Mesothelial cell of epicardium (in vitro differentiated cells): ENCODE results near the gene HHIPL1. TPM values are rescaled to one million over a fixed set of nuclear protein-coding genes. Genes with fewer than 3 reads are reported as not detected.

Experiments used
- DNase-seq, 2 experiments: peaks; one replicate each; pipeline ENCODE4 v3.0.0; 2021; ENCODE audit warnings: low spot score in 2 of 2; ENCODE audit not compliant: unreplicated experiment in 2 of 2
- H3K27ac Mint-ChIP-seq: 2 replicates; pipeline ENCODE4 v1.8.0; 2021; ENCODE audit warnings: mixed read lengths
- H3K27me3 Mint-ChIP-seq: 2 replicates; pipeline ENCODE4 v1.8.0; 2021; ENCODE audit warnings: low read depth, mixed read lengths
- H3K36me3 Mint-ChIP-seq: 2 replicates; pipeline ENCODE4 v1.8.0; 2021; ENCODE audit warnings: mixed read lengths
- H3K4me1 Mint-ChIP-seq: 2 replicates; pipeline ENCODE4 v1.8.0; 2021; ENCODE audit warnings: mixed read lengths
- H3K4me3 Mint-ChIP-seq: 2 replicates; pipeline ENCODE4 v1.8.0; 2021; ENCODE audit warnings: mild to moderate bottlenecking, moderate library complexity, mixed read lengths
- H3K9me3 Mint-ChIP-seq: 2 replicates; pipeline ENCODE4 v1.8.0; 2021; ENCODE audit warnings: mixed read lengths
- CTCF ChIP-seq: fragments of 200-600 bp; sonication (generic); IDR thresholded peaks from one replicate; pipeline ENCODE4 v1.5.0; 2021; ENCODE audit warnings: antibody characterized with exemption; ENCODE audit not compliant: unreplicated experiment
- total RNA-seq: library from RNA; stranded (reverse); gene quantifications from 3 replicates; pipeline ENCODE4 v1.2.1, GENCODE V29; 2021

The HHIPL1 gene
- total RNA-seq, 1 donor from 2014 or later, result 4.4 TPM

DNA sequence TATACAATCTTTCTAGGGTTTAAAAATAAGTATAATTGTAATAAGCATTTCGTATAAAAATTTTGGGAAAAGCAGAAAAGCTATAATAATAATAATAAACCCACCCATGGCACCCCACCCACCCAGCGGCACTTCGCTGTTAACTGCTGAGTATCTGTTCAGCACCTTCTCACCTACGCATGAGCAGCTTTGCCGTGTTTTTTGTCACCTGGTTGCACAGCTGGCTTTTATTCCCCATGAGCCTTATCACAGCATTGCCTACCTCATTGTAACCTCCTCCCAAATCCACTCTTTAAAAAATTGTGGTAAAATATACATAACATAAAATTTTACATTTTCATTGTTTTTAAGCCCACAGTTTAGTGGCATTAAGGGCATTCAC is 73.9 kb downstream of the HHIPL1 start:
- no peak overlapping the region for H3K4me3 Mint-ChIP-seq
- H3K36me3 Mint-ChIP-seq, result no peaks in the 10 kb centered on the region
- H3K9me3 Mint-ChIP-seq, result peaks cover 3% of the 10 kb centered on the region
- no peaks in the 10 kb centered on the region for H3K4me1 Mint-ChIP-seq
- peaks cover 12% of the 10 kb centered on the region for H3K27me3 Mint-ChIP-seq
- DNase-seq, result peak in 1 of 2 experiments; percentile 14
- H3K27ac Mint-ChIP-seq, result no peak overlapping the region
- no peak for TF ChIP-seq CTCF

DNA sequence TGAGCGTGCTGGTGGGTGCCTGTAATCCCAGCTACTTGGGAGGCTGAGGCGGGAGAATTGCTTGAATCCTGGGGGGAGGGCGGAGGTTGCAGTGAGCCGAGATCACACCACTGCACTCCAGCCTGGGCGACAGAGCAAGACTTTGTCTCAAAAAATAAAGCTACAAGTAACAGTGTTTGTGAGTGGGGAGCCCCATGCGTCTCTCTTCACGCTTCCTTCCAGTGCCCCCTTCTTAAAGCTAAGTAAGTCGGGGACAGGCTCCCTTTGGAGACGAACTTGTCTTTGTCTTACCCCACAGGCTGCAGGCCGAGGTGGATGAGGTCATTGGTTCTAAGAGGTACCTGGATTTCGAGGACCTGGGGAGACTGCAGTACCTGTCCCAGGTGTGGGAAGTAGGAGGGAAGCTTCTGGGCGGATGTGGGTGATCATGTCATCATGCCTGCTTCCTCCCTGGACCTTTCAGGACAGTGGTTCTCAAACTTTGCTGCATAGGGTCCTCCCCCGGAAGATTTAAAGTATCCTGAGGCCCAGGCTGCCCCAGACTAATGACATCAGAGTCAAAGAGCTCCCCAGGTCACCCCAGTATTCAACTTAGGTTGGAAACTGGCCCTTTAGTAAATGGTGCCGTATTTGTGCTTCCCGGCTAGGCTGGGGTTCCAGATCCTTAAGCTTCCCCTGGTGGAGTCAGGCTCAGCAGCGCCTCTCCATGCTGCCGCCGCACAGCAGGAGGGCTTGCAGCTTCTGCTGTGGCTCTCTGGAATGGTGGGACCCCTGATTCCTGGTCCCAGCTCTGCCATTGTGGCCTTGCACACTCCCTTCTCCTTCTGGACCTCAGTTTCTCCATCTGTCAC is 76.2 kb downstream of the HHIPL1 start:
- Mint-ChIP-seq H3K4me3 (no peak overlapping the region), H3K9me3 (no peaks in the 10 kb centered on the region), H3K27ac (no peak overlapping the region), H3K36me3 (no peaks in the 10 kb centered on the region), H3K27me3 (peaks cover 16% of the 10 kb centered on the region), H3K4me1 (peaks cover 2% of the 10 kb centered on the region)
- no peak for TF ChIP-seq CTCF
- peak in 1 of 2 experiments; percentile 21 for DNase-seq

DNA sequence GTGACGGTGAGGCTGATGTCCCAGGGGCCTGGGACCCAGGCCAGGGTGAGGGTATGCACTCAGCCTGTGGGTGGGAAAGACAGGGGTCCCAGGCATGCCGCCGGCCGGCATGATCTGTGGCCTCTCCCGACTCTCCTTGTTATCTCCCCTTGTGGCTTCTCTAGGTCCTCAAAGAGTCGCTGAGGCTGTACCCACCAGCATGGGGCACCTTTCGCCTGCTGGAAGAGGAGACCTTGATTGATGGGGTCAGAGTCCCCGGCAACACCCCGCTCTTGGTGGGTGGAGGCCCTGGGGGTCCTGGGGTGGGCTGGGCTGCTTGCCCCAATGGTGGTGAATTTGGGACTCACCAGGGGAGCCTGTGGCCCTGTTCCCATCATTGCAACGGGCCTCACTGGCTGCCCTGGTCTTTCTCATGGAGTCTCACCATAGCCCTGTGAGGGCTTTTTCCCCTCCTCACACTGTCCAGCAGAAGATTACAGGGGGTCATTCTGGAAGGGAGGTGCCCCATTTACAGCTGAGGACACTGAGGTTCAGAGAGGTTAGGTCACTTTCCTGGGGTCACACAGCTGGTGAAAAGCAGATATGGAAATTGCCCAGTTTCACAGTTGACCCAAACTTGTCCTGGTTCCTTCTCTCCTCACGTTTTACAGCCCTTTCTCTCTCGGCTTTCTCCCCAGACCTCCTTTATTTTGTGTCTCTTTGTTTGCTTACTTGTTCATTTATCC is 77.0 kb downstream of the HHIPL1 start:
- DNase-seq, result peak in 1 of 2 experiments; percentile 37
- no peak for TF ChIP-seq CTCF
- Mint-ChIP-seq H3K4me3 (no peak overlapping the region), H3K36me3 (no peaks in the 10 kb centered on the region), H3K27me3 (peaks cover 16% of the 10 kb centered on the region), H3K4me1 (peaks cover 2% of the 10 kb centered on the region), H3K27ac (no peak overlapping the region), H3K9me3 (no peaks in the 10 kb centered on the region)

- no peak for DNase-seq
- H3K4me1 Mint-ChIP-seq, result peaks cover 2% of the 10 kb centered on the region
- H3K27ac Mint-ChIP-seq, result no peak overlapping the region
- no peaks in the 10 kb centered on the region for H3K9me3 Mint-ChIP-seq
- H3K36me3 Mint-ChIP-seq, result no peaks in the 10 kb centered on the region
- H3K27me3 Mint-ChIP-seq, result peaks cover 13% of the 10 kb centered on the region
- H3K4me3 Mint-ChIP-seq, result no peak overlapping the region
- TF ChIP-seq CTCF, result no peak
Observed at GRCh38 chr14:99722741-99723140, 77.8 kb downstream of the HHIPL1 start.

DNA sequence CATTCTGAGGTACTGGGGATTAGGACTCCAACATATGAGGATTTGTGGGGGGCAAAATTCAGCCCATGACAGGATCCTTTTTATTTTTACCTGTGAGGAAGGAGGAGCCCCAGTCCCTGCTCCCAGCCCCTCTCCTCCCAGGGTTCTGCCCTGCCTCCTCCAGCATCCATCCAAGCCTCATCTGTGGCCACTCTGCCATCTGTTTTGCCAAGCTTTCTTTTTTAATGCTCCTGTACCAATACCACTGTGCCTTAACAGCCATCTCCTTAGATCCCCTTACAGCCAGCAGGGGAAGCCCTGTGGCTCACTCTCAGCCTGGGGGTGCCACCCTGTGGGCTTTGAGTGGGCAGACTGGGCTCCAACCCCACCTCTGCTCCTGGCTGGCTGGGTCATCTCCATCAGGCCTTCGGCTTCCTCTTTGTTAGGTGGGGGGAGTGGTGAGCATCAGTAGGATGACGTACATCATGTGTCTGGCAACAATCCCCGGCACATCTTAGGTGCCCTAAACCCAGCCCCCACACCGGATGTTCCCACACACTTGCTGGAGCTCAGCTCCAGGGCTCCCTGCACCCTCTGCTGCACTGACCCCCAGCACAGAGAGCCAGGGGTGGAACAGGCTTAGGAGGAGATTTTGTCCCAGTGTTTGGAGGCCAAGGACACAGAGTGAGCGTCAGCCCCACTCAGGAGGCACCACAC is 79.4 kb downstream of the HHIPL1 start:
- Mint-ChIP-seq H3K27ac (no peak overlapping the region), H3K27me3 (peaks cover 15% of the 10 kb centered on the region), H3K36me3 (no peaks in the 10 kb centered on the region), H3K4me1 (peaks cover 2% of the 10 kb centered on the region), H3K9me3 (no peaks in the 10 kb centered on the region), H3K4me3 (no peak overlapping the region)
- DNase-seq, result peak in 1 of 2 experiments; percentile 36
- no peak for TF ChIP-seq CTCF
